H1 (cell line): ENCODE measurements around the gene PFN4.
"Not testable (repeated sequence)": the region's sequence is repeated elsewhere in the genome, so short reads cannot be mapped to it uniquely, and the experiment has no call there.

Experiments used
- ATF3 ChIP-seq: IDR thresholded peaks from 2 replicates; pipeline ENCODE4 v1.6.1; 2011; ENCODE audit warnings: low read depth, mild to moderate bottlenecking, low read length; ENCODE audit not compliant: insufficient read depth
- E2F6 ChIP-seq: IDR thresholded peaks from 2 replicates; pipeline ENCODE4 v1.6.1; 2012; ENCODE audit warnings: inconsistent platforms
- EP300 ChIP-seq, 2 experiments: IDR thresholded peaks; 1 replicate in 1 of 2; 2 replicates in 1 of 2; pipeline ENCODE4 v1.6.1; 2011 to 2012; ENCODE audit warnings: low read depth in 2 of 2, low read length in 2 of 2, mild to moderate bottlenecking in 2 of 2, borderline replicate concordance in 1 of 2, inconsistent platforms in 1 of 2, moderate library complexity in 1 of 2
- EZH2 ChIP-seq: fragments of 200-600 bp; sonication (generic); IDR thresholded peaks from 2 replicates; pipeline ENCODE4 v1.7.1; 2012; ENCODE audit warnings: low read depth, mild to moderate bottlenecking, moderate library complexity, low read length, inconsistent platforms; ENCODE audit not compliant: severe bottlenecking
- FOSL1 ChIP-seq: IDR thresholded peaks from 2 replicates; pipeline ENCODE4 v1.6.1; 2011; ENCODE audit warnings: mild to moderate bottlenecking, low read depth, low read length, moderate library complexity; ENCODE audit not compliant: insufficient read depth
- GTF2F1 ChIP-seq: IDR thresholded peaks from 2 replicates; pipeline ENCODE4 v1.6.1; 2012; ENCODE audit warnings: low read depth, low read length, improper control_type of control experiment, borderline replicate concordance
- POLR2AphosphoS5 ChIP-seq: IDR thresholded peaks from 2 replicates; pipeline ENCODE4 v1.6.1; 2011; ENCODE audit warnings: low read depth, low read length
- RFX5 ChIP-seq: IDR thresholded peaks from 2 replicates; pipeline ENCODE4 v1.6.1; 2011; ENCODE audit warnings: low read depth, low read length, improper control_type of control experiment, borderline replicate concordance
- RXRA ChIP-seq: IDR thresholded peaks from 2 replicates; pipeline ENCODE4 v1.6.1; 2011; ENCODE audit warnings: low read depth, mild to moderate bottlenecking, low read length, moderate library complexity; ENCODE audit not compliant: insufficient read depth
- TAF1 ChIP-seq: IDR thresholded peaks from 2 replicates; pipeline ENCODE4 v1.6.1; 2011; ENCODE audit warnings: mild to moderate bottlenecking, low read depth, low read length
- TBP ChIP-seq: IDR thresholded peaks from 2 replicates; pipeline ENCODE4 v1.6.1; 2011; ENCODE audit warnings: low read depth, low read length, improper control_type of control experiment
- TF ChIP-seq, protein P1 (sequence below), 3 experiments: IDR thresholded peaks; 1 replicate in 2 of 3; 2 replicates in 1 of 3; pipeline versions ENCODE4 v1.5.1 to v1.6.1; 2011; ENCODE audit warnings: low read length in 3 of 3, mild to moderate bottlenecking in 3 of 3, inconsistent platforms in 2 of 3, low read depth in 1 of 3, moderate library complexity in 1 of 3; ENCODE audit not compliant: insufficient read depth in 1 of 3; ENCODE audit errors: control extremely low read depth in 1 of 3
- TF ChIP-seq, protein P2 (sequence below): IDR thresholded peaks from 2 replicates; pipeline ENCODE4 v1.6.1; 2012; ENCODE audit warnings: low read length, inconsistent platforms

- TF ChIP-seq TAF1: 0 out of 2 replicates have a peak, but pooled peaks have one; percentile 16
- TF ChIP-seq, protein P1, sequence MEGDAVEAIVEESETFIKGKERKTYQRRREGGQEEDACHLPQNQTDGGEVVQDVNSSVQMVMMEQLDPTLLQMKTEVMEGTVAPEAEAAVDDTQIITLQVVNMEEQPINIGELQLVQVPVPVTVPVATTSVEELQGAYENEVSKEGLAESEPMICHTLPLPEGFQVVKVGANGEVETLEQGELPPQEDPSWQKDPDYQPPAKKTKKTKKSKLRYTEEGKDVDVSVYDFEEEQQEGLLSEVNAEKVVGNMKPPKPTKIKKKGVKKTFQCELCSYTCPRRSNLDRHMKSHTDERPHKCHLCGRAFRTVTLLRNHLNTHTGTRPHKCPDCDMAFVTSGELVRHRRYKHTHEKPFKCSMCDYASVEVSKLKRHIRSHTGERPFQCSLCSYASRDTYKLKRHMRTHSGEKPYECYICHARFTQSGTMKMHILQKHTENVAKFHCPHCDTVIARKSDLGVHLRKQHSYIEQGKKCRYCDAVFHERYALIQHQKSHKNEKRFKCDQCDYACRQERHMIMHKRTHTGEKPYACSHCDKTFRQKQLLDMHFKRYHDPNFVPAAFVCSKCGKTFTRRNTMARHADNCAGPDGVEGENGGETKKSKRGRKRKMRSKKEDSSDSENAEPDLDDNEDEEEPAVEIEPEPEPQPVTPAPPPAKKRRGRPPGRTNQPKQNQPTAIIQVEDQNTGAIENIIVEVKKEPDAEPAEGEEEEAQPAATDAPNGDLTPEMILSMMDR (IDR thresholded peaks at IDR 0.05; ENCODE audit: control extremely low read depth in 1 of 3, insufficient read depth in 1 of 3, low read depth in 1 of 3, low read length in 3 of 3): not testable (repeated sequence)
- TF ChIP-seq GTF2F1; EP300 (IDR thresholded peaks at IDR 0.05; ENCODE audit: borderline replicate concordance in 1 of 2, low read depth in 2 of 2, low read length in 2 of 2); RXRA; EZH2; RFX5; POLR2AphosphoS5; FOSL1; ATF3; E2F6; TBP: not testable (repeated sequence)
- TF ChIP-seq, protein P2, sequence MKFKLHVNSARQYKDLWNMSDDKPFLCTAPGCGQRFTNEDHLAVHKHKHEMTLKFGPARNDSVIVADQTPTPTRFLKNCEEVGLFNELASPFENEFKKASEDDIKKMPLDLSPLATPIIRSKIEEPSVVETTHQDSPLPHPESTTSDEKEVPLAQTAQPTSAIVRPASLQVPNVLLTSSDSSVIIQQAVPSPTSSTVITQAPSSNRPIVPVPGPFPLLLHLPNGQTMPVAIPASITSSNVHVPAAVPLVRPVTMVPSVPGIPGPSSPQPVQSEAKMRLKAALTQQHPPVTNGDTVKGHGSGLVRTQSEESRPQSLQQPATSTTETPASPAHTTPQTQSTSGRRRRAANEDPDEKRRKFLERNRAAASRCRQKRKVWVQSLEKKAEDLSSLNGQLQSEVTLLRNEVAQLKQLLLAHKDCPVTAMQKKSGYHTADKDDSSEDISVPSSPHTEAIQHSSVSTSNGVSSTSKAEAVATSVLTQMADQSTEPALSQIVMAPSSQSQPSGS: not testable (repeated sequence)
These were observed 27.9 kb downstream of the PFN4 start for GRCh38 chr2:24095171-24095677.
